ENCODE measurements around the gene UBE2C. TPM values are rescaled to one million over a fixed set of nuclear protein-coding genes. Genes with fewer than 3 reads are reported as not detected.
"Not testable (repeated sequence)": the region's sequence is repeated elsewhere in the genome, so short reads cannot be mapped to it uniquely, and the experiment has no call there.

UBE2C gene
- 10 to 100 TPM; 56.3 to 76.9 (median 67.4) TPM for polyA plus RNA-seq (ENCODE audit: insufficient read length in 4 of 4)

DNA sequence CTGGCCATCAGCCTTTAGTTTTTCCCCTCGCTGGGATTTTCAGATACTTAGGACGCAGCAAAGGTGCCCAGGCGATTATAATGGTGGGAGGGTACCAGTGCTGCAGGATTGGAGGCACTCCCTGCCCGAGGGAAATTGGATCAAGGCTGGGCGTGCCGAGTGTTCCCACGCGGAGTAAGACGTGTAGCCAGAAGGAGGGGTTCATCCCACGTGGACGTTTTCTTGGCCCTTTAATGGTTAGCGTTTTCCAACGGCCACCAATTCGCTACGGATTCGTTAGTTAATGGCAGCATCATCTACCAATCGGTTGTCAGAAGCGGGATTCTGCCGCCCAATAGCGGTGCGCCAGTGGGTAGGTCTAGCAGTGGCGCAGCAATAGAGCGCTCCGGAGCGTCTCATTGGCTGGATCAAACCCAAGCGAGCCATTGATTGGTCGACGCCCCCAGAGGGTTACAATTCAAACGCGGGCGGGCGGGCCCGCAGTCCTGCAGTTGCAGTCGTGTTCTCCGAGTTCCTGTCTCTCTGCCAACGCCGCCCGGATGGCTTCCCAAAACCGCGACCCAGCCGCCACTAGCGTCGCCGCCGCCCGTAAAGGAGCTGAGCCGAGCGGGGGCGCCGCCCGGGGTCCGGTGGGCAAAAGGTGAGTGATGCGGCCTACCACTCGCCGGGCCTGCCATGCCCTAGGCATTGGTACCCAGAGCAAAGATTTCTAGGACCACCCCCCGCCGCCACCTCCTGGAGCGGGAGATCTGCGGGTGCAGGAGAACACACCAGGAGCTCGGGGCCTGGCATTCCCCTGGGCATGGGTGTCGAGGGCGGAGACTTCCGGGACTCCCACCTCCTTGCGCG is at the start of gene UBE2C:
Gene UBE2C (plus strand): TSS at position 488 of the 849 bp plus-strand sequence. CDS start 52 bp downstream, at position 540.
- peak; percentile 95 to 99 (median 98) for DNase-seq (ENCODE audit: low read depth in 4 of 4, low spot score in 2 of 4)

DNA sequence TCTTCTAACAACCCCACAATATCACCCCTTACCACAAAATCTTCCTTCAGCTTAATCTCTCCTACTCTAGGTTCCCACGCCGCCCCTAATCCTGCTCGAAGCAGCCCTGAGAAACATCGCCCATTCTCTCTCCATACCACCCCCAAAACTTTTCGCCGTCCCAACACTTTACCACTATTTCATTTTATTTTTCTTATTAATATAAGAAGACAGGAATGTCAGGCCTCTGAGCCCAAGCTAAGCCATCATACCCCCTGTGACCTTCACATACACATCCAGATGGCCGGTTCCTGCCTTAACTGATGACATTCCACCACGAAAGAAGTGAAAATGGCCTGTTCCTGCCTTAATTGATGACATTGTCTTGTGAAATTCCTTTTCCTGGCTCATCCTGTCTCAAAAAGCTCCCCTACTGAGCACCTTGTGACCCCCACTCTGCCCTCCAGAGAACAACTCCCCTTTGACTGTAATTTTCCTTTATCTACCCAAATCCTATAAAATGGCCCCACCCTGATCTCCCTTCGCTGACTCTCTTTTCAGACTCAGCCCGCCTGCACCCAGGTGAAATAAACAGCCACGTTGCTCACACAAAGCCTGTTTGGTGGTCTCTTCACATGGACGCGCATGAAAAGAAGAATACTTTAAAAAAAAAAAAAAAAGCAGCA is 47.7 kb upstream of the UBE2C start:
- DNase-seq (ENCODE audit: low read depth in 4 of 4, low spot score in 2 of 4): not testable (repeated sequence)

DNA sequence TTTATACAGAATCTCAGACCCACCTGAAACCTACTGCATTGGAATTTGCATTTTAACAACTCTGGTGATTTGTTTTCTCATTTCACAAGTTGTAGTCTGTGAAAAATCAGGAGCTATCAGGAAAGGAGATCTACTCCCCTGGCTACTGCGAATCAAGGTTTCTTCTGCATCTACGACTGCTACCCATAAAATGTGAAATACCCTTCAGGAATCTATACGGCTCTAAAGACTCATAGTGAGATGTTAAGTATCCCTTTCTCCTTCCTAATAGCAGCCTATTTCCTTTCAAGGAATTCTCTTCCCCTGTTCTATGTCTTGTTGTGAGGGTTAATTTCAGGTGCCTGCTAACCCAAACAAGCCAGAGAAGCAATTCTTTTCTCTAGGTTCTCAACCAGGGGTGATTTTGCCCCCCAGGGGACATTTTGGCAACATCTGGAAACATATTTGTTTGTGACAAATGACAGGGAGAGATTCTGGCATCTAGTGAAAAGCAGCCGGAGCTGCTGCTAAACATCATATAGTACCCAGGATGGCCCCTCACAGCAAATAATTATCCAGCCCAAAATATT is 47.1 kb upstream of the UBE2C start:
- DNase-seq (ENCODE audit: low read depth in 4 of 4, low spot score in 2 of 4): no peak

DNA sequence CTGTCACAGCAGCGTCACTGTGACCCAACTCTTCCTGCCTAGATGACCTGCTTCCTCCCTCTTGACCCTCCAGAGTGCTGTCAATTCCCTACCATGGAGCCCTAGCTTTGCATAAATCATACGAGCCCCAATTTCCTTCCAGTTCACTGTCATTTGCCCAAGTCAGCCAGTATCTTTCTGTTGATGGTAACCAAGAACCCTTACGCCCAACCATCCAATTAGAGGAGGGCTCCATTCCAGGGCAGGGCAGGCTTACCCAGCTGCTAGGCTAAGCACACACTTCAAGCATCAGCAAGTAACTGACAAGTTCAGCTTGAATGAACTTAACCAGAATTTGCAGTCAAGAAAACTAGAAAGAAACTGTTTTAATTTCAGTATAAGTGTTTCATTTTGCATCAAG is 46.5 kb upstream of the UBE2C start:
- no peak for DNase-seq (ENCODE audit: low read depth in 4 of 4, low spot score in 2 of 4)

DNA sequence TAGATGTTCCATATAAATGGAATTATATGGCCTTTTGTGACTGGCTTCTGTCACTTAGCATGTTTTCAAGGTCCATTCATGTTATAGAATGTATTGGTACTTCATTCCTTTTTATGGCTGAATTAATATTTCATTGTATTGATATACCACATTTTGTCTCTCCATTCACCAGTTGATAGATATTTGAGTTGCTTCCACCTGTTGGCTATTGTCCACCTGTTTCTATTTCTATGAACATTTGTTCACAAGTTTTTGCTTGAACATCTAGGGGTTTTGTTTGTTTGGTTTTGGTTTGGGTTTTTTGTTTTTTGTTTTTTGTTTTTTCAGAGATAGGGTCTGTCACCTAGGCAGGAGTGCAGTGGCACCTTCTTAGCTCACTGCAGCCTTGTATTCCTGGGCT is 44.0 kb upstream of the UBE2C start:
- no peak for DNase-seq (ENCODE audit: low read depth in 4 of 4, low spot score in 2 of 4)

DNA sequence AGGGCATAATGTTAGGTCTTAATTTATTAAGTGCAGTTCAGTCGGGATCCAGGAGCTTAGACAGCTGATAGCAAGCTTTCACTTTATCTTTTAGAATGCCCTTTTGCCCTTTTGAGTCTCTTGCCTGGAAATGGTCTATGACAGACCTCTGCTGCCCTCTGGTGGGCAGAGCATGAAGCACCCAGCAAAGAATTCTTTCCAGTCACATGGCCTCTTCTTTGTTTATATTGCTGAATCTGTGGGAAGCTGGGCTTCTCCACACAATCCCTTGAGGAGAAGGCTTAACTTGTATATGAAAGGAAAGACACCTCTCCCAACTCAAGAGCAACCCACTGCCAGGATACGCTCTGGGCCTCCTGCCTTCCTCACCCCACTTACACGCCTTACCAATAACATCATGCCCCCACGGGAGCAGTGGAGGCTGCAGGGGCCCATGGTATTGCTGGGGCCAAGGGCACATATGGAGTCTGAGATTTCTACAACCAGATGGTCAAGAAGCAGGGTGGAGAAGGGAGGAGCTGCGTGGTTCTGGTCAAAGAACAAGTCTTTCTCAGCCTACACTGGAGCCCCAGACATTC is 41.2 kb upstream of the UBE2C start:
- peak; percentile 65 to 81 (median 69) for DNase-seq (ENCODE audit: low read depth in 4 of 4, low spot score in 2 of 4)

DNA sequence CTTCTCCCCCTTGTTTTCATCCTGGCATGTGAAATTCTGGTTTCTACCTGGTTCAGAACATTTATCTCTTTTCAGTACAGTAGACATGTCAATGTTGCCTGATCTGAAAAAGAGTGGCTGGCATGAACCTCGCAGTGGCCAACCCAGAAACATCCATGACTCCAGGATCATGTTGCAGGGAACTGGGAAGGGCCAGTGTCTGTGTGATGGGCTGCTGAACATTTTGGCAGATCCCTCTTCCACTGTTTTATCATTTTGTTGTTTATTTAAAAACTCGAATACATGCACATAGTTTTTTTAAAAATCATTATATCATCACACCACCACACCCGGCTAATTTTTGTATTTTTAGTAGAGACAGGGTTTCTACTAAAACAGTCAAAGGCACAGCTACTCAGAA is 39.8 kb upstream of the UBE2C start:
- DNase-seq (ENCODE audit: low read depth in 4 of 4, low spot score in 2 of 4): no peak

DNA sequence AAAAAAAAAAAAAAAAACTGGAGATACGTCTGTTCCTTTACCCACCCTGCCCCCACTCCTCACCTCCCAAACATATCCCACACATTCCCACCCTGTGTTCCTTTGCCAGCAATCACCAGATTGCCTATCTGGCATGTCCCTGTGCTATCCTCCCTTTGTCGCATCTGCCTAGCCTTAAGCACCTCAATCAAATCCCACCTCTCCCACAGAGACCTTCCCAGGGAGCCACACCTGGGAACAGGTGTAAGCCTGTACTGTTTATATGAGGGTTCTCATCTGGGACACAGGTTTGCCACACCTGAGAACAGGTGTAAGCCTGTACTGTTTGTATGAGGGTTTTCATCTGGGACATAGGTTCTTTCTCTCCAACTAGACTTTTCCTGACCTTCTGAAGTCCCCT is 37.5 kb upstream of the UBE2C start:
- no peak for DNase-seq (ENCODE audit: low read depth in 4 of 4, low spot score in 2 of 4)

DNA sequence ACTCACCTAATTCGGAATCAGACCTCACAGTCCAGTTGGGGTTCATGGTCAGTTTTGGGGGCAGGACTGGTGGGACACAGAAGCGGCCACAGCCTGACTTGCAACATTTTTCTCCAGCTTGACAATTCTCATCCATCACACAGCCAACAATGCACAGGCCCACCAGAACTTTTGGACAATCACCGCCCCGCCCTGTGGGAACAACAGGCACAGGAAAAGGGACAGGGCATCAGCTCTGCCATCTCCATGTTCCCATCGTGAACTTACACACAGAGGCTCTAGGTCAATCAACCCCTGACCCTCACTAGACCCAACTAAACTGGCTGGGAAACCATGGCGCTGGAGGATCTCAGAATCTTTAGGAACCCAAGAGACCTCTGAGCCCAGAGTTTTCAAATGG is 37.0 kb upstream of the UBE2C start:
- no peak for DNase-seq (ENCODE audit: low read depth in 4 of 4, low spot score in 2 of 4)

DNA sequence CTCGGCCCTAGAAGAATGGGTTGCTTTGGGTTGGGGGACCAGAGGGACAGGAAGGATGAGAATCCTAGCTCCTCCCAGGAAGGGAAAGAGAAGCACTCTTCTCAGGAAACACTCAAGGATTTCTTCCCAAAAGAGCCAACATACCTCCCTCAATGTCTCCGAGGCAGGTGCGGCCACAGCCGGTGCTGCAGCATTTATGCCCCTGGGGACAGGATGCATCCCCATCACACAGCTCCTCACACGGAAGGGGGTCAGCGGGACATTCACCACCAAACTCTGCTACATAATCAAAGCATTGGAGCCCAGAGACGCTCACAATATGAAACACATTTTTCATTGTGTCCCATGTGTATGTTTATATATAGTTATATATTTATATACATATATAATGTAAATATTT is 35.5 kb upstream of the UBE2C start:
- DNase-seq (ENCODE audit: low read depth in 4 of 4, low spot score in 2 of 4): no peak

DNA sequence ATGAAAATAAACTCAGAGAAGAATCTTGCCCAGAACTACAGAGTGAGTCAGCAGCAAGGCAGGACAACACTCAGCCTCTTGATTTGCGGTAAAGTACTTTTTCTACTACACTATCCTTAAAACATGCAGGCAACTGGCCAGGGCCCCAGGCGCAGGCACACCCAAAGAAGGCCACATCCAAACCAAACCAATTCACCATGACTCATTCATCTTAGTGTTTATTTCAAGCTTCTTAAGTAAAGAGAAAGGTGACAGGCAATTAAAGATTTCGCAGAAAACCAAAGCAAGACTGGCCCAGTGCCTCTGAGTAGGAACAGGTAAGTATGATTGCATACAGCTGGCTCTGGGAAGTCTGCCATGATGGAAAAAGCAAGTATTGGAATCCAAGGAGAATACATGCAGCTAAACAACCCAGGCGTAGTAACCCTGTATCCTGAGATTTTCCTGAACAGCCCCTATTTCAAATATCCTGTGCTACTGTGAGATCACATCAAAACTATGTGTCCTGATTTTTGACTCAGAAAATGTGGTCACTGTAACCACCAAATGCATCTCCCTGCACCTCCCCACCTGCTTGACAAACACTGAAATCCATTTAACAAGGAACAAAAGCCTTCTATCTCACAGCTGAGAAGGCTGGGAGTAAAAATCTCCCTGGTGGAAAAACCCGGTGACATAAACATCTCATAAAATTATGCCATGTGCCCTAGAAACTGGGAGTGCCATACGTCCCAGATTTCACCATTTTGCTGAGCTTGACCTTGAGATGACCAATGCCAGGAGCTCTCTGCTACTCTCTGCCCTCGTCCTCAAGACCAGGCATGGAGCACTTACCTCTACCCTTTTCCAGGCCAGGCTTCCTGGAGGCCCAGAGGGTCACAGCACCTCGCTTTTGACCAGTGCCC is 33.2 kb upstream of the UBE2C start:
- no peak for DNase-seq (ENCODE audit: low read depth in 4 of 4, low spot score in 2 of 4)

DNA sequence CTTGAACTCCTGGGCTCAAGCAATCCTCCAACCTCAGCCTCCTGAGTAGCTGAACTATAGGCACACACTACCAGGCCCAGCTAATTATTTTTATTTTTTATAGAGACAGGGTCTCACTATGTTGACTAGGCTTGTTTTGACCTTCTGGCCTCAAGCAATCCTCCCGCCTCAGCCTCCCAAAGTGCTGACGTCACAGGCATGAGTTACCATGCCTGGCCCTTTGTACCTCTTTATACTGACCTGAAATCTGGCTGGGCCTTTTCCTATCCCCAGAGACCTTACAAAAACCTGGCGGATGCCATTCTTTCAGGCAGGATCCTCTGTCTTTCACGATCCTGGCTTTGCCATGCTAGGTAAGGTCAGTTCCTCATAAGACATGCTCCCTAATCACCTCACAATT is 32.3 kb upstream of the UBE2C start:
- DNase-seq (ENCODE audit: low read depth in 4 of 4, low spot score in 2 of 4): no peak

DNA sequence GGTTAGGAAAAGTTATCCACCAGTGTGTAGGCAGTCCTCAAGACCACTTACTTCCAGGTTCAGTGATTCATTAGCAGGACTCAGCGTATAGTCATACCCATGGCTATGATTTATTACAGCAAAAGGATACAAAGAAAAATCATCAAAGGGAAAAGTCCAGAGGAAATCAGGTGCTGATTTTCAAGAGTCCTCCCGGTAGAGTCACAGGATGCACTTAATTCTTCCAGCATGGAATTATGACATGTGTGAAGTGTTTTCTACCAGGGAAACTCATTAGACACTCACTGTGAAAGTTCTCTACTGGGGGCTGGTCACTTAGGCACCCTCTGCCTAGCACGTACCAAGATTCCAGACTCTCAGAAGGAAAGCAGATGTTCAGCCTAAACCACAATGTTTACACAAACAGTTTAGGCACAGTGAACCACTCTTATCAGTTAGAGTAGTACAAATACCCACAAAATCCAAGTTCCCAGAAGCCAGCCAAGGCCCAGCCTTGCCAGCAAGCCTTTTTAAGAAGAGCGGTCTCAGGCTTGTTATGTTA is 31.0 kb upstream of the UBE2C start:
- no peak for DNase-seq (ENCODE audit: low read depth in 4 of 4, low spot score in 2 of 4)

DNA sequence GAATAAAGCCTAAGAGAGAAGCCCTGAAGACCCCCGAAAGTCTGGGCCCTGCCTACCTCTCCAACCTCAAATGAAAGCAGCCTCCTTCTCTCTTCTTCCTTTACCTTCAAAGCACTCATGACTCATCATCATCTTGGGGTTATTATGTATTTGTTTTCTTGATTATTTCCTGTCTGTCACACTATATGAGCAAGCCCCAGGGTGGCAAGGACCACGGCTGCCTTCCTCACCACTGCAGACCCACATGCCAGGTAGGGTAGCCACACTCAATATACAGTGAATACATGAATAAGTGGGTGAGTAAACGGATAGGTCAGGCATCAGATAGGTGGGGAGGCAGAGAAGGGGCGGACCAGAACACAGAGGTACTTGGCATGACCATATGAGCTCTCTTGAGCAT is 29.6 kb upstream of the UBE2C start:
- no peak for DNase-seq (ENCODE audit: low read depth in 4 of 4, low spot score in 2 of 4)

DNA sequence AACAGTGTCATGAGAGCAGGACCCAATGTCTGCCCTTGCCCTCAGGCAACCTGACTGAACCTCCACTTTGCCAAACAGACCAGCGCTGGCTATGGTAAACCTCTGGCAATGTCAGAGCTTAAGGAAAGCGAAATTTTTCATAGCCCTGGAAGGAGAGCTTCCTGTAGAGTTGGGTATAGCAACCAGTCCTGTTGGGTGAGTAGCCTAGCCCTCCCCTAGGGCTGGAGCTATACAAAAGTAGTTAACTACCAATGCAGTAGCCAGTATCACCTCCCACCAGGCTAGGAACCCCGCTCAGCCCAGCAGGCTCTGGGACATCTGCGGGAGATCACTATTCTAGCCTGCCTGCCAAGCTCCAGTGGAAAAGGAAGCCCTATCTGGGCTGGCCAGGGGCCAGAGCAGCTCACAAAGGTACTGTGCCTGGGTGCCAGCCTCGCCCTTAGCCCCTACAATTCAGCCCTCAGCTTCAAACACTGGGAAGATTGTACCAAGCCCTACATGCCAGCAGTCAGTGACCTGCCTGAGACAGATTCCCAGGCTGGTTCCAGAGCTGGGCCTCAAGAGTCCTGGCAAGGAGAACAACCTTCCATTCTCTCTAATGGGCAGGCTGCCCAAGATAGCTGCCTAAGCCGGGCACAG is 28.7 kb upstream of the UBE2C start:
- no peak for DNase-seq (ENCODE audit: low read depth in 4 of 4, low spot score in 2 of 4)

DNA sequence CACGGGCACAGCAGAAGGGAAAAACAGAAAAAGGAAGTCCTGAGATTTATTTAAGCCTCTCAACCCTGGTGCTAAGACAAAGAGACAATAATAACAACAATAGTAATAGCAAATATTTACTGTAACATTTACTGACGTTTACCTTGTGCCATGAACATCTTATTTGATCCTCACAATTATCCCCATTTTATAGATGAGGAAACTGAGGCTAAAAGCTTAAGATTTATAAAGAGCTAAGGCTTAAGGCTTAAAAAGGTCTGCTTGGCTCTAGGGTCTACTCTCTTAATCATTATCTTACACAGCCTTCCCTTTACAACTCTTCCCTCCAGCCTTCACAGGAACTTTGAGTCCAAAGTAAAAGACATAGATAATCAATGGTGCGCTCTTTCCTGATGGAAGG is 24.1 kb upstream of the UBE2C start:
- no peak for DNase-seq (ENCODE audit: low read depth in 4 of 4, low spot score in 2 of 4)

DNA sequence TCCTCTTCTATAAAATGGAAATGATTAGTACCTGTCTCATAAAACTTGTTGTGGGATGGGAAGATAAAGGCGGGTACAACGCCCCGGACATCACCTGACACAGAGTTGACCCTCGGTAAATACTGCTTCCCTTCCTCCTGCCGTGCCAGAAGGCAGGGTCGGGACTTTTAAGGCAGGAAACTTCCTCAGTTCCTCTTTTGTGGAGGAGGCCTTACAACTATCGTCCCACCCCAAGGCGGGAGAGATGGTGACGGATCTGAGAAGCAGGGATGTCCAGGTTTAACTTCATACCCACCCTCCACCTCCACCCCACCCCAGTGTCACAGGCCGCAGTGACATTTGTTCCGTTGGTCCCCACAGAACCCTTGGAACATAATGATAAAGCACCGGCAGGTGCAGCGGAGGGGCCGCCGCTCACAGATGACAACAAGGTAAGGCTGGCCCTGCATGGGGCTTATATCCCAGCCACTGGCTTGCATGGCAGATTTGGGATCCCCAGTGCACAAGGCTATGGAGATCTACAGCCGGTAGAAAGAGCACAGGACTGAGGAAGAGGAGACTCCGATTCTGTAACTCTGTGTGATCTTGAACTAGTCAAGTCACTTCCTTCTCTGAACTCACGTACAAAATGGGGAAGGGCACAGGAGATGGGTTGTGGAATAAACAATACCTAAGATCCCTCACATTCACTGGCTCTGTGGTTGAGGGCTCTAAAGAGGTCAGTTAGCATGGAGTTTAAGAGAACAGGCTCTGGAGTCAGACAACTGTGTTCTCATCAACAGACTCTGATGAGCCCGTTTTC is 19.9 kb upstream of the UBE2C start:
- DNase-seq (ENCODE audit: low read depth in 4 of 4, low spot score in 2 of 4): no peak

DNA sequence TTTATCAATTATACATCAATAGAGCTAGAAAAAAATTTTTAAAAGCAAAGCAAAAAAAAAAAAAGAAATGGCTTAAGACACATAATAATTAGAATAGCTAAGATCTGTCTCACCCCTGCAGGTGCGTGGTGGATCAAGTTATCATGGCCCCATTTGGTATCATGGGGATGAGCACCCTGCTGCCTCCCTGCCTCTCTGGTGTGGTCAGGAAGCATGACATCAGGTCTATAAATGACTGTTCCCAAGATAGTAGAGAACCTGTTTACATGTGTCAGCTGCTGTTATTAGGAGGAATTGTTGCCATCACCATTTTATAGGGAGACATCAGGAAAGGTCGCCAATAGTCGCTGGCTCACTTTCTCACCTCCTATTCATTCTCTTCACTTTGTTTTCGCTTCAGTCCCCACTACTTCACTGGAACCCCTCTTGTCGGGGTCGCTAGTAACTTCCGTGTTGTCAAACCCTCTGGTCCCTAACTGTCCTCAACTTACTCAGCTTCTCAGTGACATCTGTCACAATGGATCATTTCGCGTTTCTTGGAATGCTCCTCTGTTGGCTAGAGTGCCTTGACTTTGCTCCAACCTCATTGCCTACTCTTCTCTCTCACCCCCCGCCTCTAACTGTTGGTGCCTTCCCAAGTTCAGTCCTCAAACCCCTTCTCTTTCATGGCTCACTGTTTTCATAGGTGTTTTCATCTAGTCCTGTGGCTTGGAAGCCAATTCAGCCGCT is 15.9 kb upstream of the UBE2C start:
- DNase-seq (ENCODE audit: low read depth in 4 of 4, low spot score in 2 of 4): no peak
